Suprapubic skin (tissue), 3 donors: Measurements from ENCODE around the gene ATAD3B.

Source experiments
- CTCF ChIP-seq, 2 donors: fragments of 200-600 bp in 1 of 2; fragments of 450-650 bp in 1 of 2; sonication (generic) in 1 of 2; IDR thresholded peaks; one replicate each; pipeline ENCODE4 v1.5.1; 2016 to 2019; ENCODE audit warnings: antibody characterized with exemption in 2 of 2, mild to moderate bottlenecking in 1 of 2, moderate library complexity in 1 of 2
- EP300 ChIP-seq: sonication (generic); formaldehyde crosslinking; IDR thresholded peaks from one replicate; pipeline ENCODE4 v1.6.1; 2017; ENCODE audit warnings: antibody characterized with exemption
- POLR2A ChIP-seq, 2 donors: fragments of 450-650 bp; IDR thresholded peaks; one replicate each; pipeline ENCODE4 v1.6.1; 2017; ENCODE audit warnings: antibody characterized with exemption in 2 of 2, mild to moderate bottlenecking in 2 of 2, moderate library complexity in 2 of 2

- TF ChIP-seq CTCF (IDR thresholded peaks at IDR 0.05) = no peak
- no peak for TF ChIP-seq POLR2A (IDR thresholded peaks at IDR 0.05)
- TF ChIP-seq EP300 = no peak
These were observed 9.7 kb upstream of the ATAD3B start for GRCh38 chr1:1461721-1462317.
